Osteocyte (in vitro differentiated cells): Measurements from ENCODE around the gene GDF9. TPM values are rescaled to one million over a fixed set of nuclear protein-coding genes. Genes with fewer than 3 reads are reported as not detected.

ENCODE experiments used
- DNase-seq: peaks from one replicate; pipeline ENCODE4 v3.0.0; 2021; ENCODE audit warnings: mixed read lengths; ENCODE audit not compliant: unreplicated experiment; ENCODE audit errors: extremely low spot score
- H3K27ac Mint-ChIP-seq: one replicate; pipeline ENCODE4 v1.8.0; 2021; ENCODE audit warnings: mild to moderate bottlenecking, mixed read lengths; ENCODE audit not compliant: unreplicated experiment
- H3K27me3 Mint-ChIP-seq: one replicate; pipeline ENCODE4 v1.8.0; 2021; ENCODE audit warnings: mixed read lengths; ENCODE audit not compliant: unreplicated experiment
- H3K36me3 Mint-ChIP-seq: one replicate; pipeline ENCODE4 v1.8.0; 2021; ENCODE audit warnings: mixed read lengths; ENCODE audit not compliant: unreplicated experiment
- H3K4me1 Mint-ChIP-seq: one replicate; pipeline ENCODE4 v1.8.0; 2021; ENCODE audit warnings: mixed read lengths; ENCODE audit not compliant: unreplicated experiment
- H3K4me3 Mint-ChIP-seq: one replicate; pipeline ENCODE4 v1.8.0; 2021; ENCODE audit warnings: mild to moderate bottlenecking, moderate library complexity, mixed read lengths; ENCODE audit not compliant: unreplicated experiment
- H3K9me3 Mint-ChIP-seq: one replicate; pipeline ENCODE4 v1.8.0; 2021; ENCODE audit warnings: mixed read lengths; ENCODE audit not compliant: unreplicated experiment
- total RNA-seq: library from RNA; stranded (reverse); gene quantifications from 2 replicates; pipeline ENCODE4 v1.2.1, GENCODE V29; 2021
- TF ChIP-seq, protein P1 (sequence below): fragments of 200-600 bp; sonication (generic); IDR thresholded peaks from 2 replicates; pipeline ENCODE4 v1.5.0; 2021; ENCODE audit warnings: antibody characterized with exemption, mild to moderate bottlenecking, moderate library complexity

The GDF9 gene
- total RNA-seq, 1 donor from 2014 or later = 0.30 TPM

DNA sequence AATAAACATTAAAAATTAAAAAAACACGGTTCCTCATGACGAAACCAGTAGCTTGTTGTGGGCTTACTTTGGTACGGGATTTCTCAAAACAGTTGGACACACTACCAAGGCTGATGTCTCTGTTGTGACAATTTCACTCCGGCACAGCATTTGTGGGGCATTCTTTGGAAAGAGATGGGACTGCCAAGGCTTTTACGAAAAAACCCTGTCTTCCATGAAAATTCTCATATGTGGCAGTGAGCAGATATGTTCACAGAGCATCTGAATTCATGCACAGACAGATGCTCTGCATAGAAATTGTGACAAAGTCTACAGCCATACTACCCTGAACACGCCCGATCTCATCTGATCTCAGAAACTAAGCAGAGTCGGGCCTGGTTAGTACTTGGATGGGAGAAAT is 18.0 kb downstream of the GDF9 start:
- no peaks in the 10 kb centered on the region for H3K27me3 Mint-ChIP-seq
- no peak overlapping the region for H3K27ac Mint-ChIP-seq
- no peaks in the 10 kb centered on the region for H3K4me1 Mint-ChIP-seq

DNA sequence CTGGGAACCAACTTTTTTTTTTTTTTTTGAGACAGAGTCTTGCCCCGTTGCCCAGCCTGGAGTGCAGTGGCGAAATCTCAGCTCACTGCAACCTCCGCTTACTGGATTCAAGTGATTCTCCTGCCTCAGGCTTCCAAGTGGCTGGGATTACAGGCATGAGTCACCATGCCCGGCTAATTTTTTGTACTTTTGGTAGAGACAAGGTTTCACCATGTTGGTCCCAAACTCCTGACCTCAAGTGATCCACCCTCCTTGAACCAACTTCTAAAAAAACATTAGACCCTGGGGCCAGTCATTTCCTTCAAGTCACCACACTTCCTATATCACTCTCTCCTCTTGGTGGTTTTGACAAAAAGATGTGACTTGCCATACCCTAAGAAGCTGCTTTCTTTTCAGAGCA is 25.0 kb downstream of the GDF9 start:
- Mint-ChIP-seq H3K4me3 (no peak overlapping the region), H3K9me3 (no peaks in the 10 kb centered on the region)
- DNase-seq = no peak

More for the DNA sequence above, 18.0 kb downstream of the GDF9 start:
- no peaks in the 10 kb centered on the region for H3K36me3 Mint-ChIP-seq
- no peak for DNase-seq
- no peak overlapping the region for H3K4me3 Mint-ChIP-seq
- TF ChIP-seq, protein P1, sequence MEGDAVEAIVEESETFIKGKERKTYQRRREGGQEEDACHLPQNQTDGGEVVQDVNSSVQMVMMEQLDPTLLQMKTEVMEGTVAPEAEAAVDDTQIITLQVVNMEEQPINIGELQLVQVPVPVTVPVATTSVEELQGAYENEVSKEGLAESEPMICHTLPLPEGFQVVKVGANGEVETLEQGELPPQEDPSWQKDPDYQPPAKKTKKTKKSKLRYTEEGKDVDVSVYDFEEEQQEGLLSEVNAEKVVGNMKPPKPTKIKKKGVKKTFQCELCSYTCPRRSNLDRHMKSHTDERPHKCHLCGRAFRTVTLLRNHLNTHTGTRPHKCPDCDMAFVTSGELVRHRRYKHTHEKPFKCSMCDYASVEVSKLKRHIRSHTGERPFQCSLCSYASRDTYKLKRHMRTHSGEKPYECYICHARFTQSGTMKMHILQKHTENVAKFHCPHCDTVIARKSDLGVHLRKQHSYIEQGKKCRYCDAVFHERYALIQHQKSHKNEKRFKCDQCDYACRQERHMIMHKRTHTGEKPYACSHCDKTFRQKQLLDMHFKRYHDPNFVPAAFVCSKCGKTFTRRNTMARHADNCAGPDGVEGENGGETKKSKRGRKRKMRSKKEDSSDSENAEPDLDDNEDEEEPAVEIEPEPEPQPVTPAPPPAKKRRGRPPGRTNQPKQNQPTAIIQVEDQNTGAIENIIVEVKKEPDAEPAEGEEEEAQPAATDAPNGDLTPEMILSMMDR = no peak
- no peaks in the 10 kb centered on the region for H3K9me3 Mint-ChIP-seq

DNA sequence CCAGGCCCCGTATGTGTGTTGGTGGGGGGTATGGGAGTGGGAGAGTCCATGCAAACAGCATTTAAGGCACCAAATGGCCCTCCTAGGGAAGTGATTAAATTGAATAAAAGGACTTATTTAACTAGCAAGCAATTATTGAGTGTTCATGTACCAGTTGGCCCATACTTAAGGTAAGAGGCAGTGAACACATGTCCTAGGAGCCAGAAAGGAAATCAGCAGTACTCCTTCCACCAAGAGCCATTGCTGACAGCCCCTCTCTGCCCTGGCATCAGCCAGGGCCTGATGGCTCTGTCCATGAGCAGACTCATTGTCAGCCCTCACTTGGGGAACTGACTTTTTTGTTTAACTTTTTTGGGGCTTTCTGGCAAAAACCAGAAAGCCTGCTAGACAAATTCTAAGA is 25.4 kb downstream of the GDF9 start:
- Mint-ChIP-seq H3K27me3 (no peaks in the 10 kb centered on the region), H3K9me3 (no peaks in the 10 kb centered on the region), H3K4me1 (peaks cover 11% of the 10 kb centered on the region), H3K4me3 (no peak overlapping the region), H3K36me3 (no peaks in the 10 kb centered on the region), H3K27ac (no peak overlapping the region)
- TF ChIP-seq, protein P1 = no peak
- DNase-seq = no peak

More for the DNA sequence above, 25.0 kb downstream of the GDF9 start:
- H3K36me3 Mint-ChIP-seq = no peaks in the 10 kb centered on the region
- H3K27ac Mint-ChIP-seq = no peak overlapping the region
- no peaks in the 10 kb centered on the region for H3K27me3 Mint-ChIP-seq
- H3K4me1 Mint-ChIP-seq = peaks cover 11% of the 10 kb centered on the region
- TF ChIP-seq, protein P1 = no peak

DNA sequence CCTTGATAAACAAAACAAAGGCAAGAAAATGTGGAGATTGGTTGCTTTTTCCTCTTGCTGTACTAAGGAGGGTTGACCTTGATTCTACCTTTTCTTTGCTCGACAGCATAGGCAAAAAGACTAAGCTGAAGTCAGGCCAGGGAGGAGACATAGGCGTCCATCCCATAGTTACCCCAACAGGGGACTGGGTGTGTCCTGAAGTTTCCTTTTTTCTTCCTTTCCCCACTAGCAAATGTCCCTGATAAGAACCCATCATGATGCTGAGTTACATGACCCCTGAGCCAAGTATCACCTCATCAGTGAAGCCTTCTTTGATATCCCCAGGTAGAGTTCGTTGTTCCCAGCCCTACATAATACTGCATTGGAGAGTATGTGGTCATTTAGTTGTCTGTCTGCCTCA is 26.0 kb downstream of the GDF9 start:
- Mint-ChIP-seq H3K27ac (no peak overlapping the region), H3K4me3 (no peak overlapping the region), H3K27me3 (no peaks in the 10 kb centered on the region), H3K36me3 (no peaks in the 10 kb centered on the region), H3K9me3 (no peaks in the 10 kb centered on the region), H3K4me1 (peaks cover 11% of the 10 kb centered on the region)
- TF ChIP-seq, protein P1 = no peak
- no peak for DNase-seq

DNA sequence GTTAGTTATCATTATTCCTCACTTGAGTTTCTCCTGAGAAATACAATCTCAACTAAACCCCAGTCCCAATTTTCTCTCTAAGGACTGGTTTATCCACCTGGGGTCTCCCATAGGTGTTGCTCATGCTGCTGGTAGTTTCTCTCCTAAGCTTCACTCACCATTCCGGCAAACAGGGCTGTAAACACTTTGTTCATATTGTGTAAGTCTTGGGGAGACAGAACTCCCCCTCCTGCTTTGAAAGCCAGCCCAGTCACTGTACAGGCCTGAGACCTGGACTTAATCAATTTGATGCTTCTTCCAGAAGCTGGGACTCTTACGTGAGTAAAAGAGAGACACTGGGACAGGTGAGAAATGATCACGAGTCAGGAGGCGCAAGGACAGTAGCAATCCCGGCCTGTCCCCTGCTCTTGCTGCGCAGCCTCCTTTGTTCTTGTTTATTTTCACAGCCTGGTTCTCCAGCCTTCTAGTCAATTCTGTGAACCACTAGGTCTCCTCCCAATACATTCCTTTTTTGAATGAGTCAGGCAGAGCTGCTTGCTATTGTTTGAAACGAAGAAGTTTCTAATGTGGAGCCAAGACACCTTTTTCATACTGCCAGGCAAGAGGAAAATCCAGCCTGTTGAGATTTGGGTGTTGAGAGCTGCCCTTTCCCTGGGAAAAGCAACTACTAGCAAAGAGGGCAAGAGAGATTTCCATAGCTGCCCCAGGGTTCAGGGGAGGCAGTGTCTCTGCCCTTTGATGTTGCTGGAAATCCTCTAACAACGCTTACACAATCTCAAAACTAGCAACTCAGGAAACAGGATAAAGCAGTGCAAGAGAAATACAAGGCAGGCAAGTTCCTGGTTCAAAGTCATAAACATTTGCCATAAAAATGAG is 26.6 kb downstream of the GDF9 start:
- no peak for DNase-seq
- Mint-ChIP-seq H3K9me3 (no peaks in the 10 kb centered on the region), H3K27me3 (no peaks in the 10 kb centered on the region), H3K4me3 (no peak overlapping the region), H3K36me3 (no peaks in the 10 kb centered on the region), H3K27ac (no peak overlapping the region), H3K4me1 (peaks cover 11% of the 10 kb centered on the region)
- TF ChIP-seq, protein P1 = no peak
